AG09309 (cell line): ENCODE data around the gene MAGI2.

Source experiments
- DNase-seq: peaks from one replicate; pipeline ENCODE4 v3.0.0-alpha.2; 2010; ENCODE audit warnings: low read depth
- H3K4me3 ChIP-seq: 2 replicates; pipeline ENCODE4 v1.5.1; 2011; ENCODE audit warnings: mild to moderate bottlenecking, low read depth, low read length, moderate library complexity; ENCODE audit not compliant: control insufficient read depth
- TF ChIP-seq, protein P1 (sequence below): IDR thresholded peaks from 2 replicates; pipeline ENCODE4 v1.5.1; 2011; ENCODE audit warnings: mild to moderate bottlenecking, low read depth, low read length, inconsistent platforms; ENCODE audit not compliant: insufficient read depth, control insufficient read depth; ENCODE audit errors: missing control alignments

MAGI2 gene

DNA sequence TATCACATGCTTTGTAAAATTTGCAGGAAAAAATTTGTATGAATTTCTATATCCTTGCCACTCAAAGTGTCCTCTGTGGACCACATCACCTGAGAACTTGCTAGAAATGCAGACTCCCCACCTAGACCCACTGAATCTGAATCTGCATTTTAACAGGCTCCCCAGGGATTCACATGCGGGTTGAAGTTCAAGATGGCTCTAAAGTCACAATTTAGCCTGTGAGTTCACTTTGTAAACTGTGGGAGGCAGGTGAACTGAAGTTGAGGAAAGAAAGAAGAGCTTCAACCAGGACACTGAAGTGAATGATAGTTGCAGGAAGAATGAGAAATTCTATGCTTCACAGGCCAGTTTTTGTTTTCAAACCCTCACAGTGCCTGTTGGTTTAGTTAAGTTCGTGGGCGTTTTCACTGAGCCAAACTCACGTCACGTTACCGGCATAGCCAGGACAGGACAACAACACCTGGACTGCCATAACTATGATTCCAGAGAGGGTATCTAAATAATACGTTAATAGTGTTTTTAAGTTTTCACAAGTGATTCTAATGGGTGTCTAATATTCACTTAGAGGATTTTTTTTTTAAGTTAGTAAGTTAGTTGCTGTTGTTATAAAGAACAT, 1414.9 kb downstream of the MAGI2 start:
- TF ChIP-seq, protein P1, sequence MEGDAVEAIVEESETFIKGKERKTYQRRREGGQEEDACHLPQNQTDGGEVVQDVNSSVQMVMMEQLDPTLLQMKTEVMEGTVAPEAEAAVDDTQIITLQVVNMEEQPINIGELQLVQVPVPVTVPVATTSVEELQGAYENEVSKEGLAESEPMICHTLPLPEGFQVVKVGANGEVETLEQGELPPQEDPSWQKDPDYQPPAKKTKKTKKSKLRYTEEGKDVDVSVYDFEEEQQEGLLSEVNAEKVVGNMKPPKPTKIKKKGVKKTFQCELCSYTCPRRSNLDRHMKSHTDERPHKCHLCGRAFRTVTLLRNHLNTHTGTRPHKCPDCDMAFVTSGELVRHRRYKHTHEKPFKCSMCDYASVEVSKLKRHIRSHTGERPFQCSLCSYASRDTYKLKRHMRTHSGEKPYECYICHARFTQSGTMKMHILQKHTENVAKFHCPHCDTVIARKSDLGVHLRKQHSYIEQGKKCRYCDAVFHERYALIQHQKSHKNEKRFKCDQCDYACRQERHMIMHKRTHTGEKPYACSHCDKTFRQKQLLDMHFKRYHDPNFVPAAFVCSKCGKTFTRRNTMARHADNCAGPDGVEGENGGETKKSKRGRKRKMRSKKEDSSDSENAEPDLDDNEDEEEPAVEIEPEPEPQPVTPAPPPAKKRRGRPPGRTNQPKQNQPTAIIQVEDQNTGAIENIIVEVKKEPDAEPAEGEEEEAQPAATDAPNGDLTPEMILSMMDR, result no peak

DNA sequence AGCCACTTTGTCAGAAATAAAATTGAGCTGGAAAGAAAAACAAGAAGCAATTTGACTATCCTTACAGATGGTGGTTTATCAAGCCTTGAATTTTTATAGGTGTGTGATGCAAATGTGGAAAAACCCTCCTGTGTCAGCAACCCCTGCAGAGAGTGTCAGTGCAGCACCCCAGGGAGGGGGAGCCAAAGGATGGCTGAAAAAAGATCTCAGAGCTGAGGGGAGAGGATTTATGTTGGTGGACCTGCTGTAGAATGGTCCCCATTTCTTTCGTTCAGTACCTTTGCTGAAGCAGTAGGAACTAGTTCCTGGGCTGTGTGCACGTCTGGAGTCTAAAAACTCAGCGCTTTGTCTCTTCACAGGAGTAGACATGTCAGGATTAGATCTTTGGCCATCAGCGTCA, 1415.9 kb downstream of the MAGI2 start:
- TF ChIP-seq, protein P1, result no peak
- no peak for DNase-seq
- H3K4me3 ChIP-seq, result no peak overlapping the region

More for the DNA sequence above, 1414.9 kb downstream of the MAGI2 start:
- no peak overlapping the region for H3K4me3 ChIP-seq
- DNase-seq, result no peak

DNA sequence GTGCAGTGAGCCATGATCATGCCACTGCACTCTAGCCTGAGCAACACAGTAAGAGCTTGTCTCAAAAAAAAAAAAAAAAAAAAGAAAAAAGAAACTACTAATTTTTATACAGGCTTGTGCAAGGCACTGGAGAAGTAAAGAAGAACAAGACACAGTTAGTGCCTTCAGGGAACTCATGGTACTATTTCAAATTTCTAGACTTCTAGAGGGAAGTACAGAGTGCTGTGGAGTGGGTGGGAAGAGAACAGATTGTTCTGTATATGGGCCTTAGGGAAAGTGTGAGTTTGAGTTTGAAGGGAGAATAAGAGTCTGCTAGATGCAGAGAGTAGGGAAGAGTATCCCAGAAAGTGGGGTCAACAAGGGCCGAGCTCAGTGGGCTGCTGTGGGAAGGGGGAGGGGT, 1420.1 kb downstream of the MAGI2 start:
- TF ChIP-seq, protein P1, result no peak
- H3K4me3 ChIP-seq, result no peak overlapping the region
- no peak for DNase-seq

DNA sequence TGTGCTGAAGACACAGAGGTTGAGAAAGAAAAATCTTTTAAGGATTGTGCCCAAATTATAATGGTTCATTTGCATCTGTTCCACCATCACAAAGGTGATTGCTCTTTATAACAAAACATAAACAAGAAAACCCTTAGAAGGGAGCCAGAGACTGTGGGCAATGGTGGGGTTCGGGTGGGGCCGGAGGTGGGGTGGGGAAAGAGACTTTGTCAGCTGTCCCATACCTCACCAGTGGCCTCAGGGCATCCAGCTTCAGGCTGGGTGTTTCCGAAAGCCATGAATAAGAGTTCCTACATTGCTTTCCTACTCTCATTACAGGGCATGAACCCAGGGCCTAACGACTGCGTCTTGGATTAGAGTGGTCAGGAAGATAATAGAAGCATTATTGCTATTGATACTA, 1427.0 kb downstream of the MAGI2 start:
- TF ChIP-seq, protein P1, result no peak
- no peak for DNase-seq
- H3K4me3 ChIP-seq, result no peak overlapping the region

DNA sequence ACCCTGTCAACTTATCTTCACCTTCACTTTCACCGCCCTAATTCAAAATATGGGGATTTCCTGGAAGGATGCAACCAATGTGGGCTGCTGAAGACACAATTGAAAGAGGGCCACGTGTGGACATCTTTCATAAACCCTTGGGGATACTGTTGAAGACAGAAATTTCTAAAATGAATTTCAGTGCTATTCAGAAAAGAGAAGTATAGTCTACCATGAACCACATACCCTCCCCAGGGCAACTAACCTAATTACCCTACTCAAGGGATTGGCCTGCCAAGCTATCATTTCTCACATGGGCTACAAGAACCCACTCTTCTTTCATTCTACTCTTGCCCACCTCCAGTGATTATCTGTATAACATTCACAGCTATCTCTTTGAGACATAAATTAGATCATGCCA, 1428.9 kb downstream of the MAGI2 start:
- DNase-seq, result no peak
- H3K4me3 ChIP-seq, result no peak overlapping the region
- TF ChIP-seq, protein P1, result no peak

DNA sequence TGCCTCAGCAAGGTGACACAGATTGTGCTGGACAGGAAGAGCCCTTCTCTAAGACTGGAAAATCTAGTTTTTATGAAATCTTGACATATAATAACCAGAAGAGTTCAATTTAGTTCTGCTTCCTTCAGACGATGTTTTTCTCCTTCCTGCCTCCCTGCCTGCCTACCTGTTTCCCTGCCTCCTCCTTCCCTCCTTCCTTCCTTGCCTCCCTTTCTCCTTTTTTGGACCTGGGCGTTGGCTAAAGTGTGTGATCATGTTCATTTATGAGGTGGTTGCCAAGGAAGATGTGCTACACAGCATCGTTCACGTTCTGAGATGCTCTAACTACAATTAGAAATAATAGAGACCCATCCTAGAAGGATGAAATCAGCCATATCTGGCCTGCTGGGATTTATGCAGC, 1430.3 kb downstream of the MAGI2 start:
- no peak for DNase-seq
- TF ChIP-seq, protein P1, result no peak
- no peak overlapping the region for H3K4me3 ChIP-seq
